GM21717 (cell line): ENCODE measurements around the gene GLI3.

Experiments
- ATAC-seq: cut with Tn5 transposase; IDR thresholded peaks from one replicate; pipeline ENCODE4 v1.9.1; 2021; ENCODE audit warnings: mild to moderate bottlenecking, moderate library complexity; ENCODE audit not compliant: unreplicated experiment

Gene GLI3

DNA sequence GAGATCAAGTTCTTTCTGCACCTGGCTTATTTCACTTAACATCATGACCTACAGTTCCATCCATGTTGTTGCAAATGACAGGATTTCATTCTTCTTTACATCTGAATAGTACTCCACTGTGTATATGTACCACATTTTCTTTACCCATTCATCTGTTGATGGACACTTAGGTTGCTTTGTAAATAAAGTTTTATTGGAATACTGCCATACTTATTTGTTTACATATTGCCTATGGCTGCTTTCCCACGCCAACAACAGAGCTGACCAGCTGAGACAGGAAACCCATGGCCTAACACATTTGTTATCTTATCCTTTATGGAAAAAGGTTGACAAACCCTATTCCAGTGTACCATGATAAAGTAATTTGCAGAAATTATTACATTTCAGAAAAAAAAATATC lies 153.7 kb downstream of the GLI3 start:
- ATAC-seq, result no peak

DNA sequence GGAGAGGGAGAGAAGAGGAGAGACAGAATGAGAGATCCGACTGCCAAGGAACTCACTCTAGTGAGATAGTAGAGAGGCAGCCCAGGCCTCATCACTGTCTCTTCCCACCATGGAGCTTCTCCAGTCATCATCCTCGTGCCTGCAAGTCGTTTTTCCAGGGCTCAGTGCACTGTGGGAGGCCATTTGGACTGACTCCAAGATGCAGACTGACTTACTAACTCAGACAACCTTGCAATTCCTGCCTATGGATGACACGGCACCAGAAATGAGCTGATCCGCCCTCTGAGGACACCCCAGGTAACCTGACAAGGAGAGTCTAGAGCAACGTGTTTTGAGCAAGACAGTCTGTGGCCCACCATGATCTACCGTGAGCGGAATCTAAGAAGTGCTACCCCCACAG lies 154.9 kb downstream of the GLI3 start:
- ATAC-seq, result no peak

DNA sequence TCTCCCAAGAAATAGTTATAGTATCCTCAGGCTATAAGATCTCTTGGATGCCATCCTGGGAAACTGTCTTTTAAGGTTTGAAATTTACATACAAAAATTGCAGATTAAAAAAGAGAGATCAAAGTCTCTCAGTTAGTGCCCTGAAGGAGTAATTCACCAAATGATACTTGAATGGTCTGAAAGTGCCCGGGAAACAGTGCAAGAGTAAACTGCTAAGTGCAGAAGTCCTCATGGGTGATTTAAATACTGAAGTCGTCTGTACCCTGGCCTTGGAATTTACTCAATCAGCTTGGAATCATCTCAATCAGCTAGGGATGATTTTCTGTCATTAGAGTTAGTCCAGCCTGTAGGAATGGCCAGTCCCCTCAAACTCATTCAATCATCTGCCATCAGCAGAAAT lies 155.3 kb downstream of the GLI3 start:
- ATAC-seq, result no peak

- ATAC-seq, result no peak
Measured at GRCh38 chr7:42080841-42081586, 156.0 kb downstream of the GLI3 start.

GRCh38 chr7:42077271-42078135 lies 159.5 kb downstream of the GLI3 start:
- no peak for ATAC-seq

- no peak for ATAC-seq
Measured at GRCh38 chr7:42076870-42077269, 160.1 kb downstream of the GLI3 start.

DNA sequence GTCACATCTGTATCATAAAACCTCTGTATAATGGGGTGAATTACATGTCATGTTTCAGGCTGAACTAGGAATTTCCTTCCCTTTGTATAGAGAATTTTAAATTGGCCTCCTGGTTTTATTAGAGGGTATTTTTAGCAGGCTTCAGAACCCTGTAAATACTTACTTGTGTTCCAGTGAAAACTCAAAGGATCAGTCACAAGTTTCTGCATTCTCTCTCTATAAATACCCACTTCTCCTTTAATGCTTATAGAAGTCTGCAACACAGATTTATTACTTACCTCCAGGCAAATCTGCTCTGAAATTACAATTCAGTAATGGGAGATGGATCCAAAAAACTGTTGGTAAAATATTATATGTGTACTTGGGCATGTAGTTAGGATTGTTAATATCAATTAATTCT lies 161.6 kb downstream of the GLI3 start:
- no peak for ATAC-seq

DNA sequence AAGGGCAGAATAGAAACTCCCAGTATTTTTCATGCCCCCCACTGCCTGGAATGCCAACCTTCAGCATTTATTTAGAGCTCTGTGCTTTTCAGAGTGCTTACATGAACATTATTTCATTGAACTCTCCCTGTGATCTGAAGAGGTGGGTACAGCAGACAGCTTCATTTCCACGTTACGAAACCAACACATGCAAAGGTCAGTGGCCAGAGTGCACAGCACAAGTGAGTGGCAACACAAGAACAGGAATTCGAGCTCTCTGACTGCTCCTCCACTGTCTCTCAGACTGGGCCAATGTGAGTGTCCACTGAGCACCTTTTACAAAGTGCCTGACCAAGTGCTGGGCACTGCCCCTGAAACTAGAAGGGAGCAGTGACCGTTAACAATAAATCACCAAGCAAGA lies 162.9 kb downstream of the GLI3 start:
- no peak for ATAC-seq

DNA sequence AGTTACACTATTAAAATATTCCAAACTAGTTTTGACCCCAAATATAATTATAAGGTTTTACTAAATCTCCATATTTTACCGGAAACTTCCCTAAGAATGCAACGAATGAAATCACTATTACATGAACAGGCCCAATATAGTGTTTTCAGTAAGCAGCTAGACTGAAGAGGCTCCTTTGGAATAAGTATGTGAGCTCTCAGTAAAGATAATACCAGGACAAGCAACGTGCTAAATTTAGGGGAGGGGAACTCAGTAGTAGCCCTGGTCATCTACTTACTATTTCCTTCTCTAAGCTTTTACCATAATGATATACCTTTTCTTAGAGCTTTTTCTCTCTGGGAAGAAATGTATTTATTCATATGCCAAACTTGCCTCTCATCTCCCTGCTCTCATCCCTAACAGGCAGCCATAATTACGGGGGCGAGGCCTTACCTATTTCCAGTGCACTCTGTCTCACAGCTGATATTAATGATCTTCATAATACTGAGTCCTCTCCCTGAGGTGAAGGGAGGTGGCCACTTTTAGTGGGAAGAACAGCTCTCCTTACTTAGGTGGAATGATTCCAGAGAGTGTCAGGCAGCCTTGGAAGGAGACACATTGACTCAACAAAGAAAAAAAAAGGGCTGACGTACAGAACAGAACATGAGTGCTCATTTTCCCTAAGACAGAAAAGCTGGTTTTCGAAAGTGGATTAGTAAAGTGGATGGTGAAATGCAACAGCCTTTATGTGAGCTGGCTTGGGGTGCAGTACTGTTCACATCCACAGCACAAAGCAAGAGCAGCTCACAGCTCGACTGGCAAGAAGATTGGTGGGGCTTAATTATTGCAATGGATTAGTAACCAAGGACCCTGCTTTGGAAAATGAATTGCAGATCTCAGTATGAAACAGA lies 165.4 kb downstream of the GLI3 start:
- ATAC-seq, result no peak

GRCh38 chr7:42070068-42070467 lies 166.9 kb downstream of the GLI3 start:
- ATAC-seq, result no peak

GRCh38 chr7:42069590-42069989 lies 167.4 kb downstream of the GLI3 start:
- no peak for ATAC-seq

DNA sequence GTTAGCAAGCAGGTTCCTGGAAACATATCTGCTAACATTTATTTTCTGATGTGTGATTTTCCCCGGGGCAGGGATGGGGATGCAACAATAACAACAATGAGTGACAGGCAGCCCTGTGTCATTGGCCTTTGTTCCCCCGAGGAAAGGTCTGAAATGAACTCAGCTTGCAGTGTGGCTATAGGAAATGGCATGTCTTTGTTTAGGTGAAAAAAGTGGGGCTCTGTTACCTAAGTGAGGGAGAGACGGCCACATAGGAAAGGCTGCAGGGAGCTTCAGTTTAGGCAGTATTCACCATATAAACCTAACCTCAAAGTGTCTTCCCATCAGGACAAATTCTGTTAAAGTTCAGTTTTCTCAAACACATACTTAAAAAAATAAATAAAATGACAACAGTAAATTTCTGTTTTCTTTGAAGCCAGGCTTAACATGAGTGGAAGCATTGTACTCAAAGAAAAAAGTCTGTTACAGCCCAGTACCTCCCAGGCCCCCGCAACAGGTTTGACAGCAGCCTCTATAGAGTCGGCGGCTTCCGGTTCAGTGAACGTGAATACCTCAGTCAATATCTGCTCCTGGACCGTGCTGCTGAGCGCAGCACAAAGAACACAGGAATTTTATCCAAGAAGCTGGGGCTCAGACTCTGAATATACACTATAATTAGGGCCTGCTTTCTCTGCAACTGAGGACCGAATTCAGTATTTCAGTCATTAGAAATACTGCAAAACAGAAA lies 168.3 kb downstream of the GLI3 start:
- ATAC-seq, result no peak

GRCh38 chr7:42065942-42066341 lies 171.1 kb downstream of the GLI3 start:
- no peak for ATAC-seq

DNA sequence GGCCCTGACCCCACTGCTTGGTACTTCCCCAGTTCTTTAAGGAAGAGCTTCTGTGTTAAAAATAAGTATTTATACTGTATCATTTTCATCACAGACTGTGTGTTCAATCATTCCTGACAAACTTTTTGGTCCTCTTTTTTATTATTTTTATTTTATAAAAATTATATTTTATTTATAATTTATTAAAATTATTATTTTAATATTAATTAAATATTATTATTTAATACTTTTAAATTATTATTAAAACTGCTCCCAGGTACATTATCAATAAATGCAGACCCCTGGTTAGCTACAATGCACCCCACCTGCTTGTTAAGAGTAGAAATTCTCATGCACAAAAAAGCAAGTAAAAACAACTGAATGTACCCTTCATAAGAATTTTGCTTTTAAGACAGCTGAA lies 172.0 kb downstream of the GLI3 start:
- no peak for ATAC-seq

GRCh38 chr7:42064534-42064933 lies 172.5 kb downstream of the GLI3 start:
- ATAC-seq, result no peak

- ATAC-seq, result no peak
Measured at GRCh38 chr7:42059275-42059674, 177.7 kb downstream of the GLI3 start.

DNA sequence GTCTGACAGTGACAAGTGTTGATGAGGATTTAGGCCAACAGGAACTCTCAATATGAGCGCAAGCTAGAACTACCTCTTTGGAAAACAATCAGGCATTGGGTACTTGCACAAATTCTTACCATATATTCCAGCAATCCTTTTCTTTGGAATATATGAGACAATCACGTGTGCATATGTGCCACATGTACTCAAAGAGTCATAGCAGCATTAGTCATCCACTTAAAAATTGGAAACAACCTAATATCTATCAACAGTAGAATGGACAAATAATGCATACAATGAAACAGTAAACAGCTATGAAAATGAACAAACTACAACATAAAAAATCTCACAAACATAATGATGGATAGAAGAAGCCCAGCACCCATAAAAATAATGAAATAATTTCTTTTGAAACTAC lies 179.7 kb downstream of the GLI3 start:
- no peak for ATAC-seq

DNA sequence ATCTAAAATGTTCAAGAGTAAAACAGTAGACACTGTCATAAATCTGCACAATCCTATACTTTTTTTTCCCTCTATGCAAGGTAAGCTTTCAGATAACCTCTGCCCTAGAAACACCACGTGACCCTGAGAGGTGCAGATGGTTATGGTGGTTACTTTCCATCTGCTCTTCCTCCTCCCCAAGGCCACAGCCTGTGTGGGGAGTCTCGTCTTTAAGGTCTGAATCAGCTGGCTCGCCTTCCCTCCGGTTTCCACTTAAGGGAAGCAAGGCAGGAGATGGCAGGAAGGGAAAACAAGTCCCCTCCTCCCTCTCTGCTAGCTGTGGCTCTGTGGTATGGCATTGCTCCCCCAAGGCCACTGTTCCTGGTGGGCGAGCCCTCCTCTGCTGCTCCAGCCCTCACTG lies 181.8 kb downstream of the GLI3 start:
- ATAC-seq, result no peak

DNA sequence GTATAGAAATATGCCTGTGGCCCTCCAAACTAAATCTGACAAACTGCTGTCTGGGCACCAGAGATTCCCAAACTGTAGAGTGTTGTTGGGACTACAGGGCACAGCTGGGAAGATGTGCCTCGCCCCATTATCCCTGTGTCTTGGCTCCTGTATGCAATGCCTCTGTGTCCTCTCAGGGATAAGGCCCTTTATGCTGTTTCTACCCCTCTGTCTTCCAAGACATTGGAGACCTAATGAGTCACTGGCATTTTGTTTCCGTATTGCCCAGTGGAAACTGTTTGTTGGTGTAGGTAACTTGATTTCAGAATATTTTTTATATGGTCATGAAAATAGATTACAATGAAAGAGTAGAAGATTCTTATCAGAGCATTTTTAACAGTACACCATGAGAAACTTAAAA lies 183.2 kb downstream of the GLI3 start:
- ATAC-seq, result no peak

- no peak for ATAC-seq
Measured at GRCh38 chr7:42049761-42050160, 187.2 kb downstream of the GLI3 start.

DNA sequence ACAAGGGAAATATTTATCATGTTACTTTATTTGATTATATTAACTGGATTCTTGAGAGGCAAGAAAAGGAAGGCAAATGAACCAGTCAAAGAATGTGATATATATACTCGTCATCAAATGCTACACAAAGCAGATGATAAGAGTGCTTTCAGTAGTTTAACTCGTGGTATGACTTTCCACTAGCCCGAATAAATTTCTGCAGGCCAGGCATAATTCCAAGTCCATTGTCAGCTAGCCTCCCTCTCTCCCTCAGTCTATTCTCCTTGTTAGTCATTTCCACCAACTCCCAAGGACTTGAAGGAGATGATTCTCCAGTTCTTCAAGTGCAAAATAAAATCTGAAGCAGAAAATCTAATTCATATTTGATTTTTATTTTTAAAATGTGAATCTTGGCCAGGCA lies 190.5 kb downstream of the GLI3 start:
- ATAC-seq, result no peak
